K562 (cell line): Measurements from ENCODE around the gene PLEKHH2. TPM values are rescaled to one million over a fixed set of nuclear protein-coding genes. Genes with fewer than 3 reads are reported as not detected.

Source experiments
- CC2D1A ChIP-seq: fragments of 450-650 bp; IDR thresholded peaks from 2 replicates; pipeline ENCODE4 v1.6.1; 2017; ENCODE audit warnings: mild to moderate bottlenecking
- CREBBP ChIP-seq: IDR thresholded peaks from one replicate; pipeline ENCODE4 v1.6.1; 2012; ENCODE audit warnings: low read depth, mild to moderate bottlenecking, control low read depth, inconsistent platforms, low read length
- HIVEP1 ChIP-seq: fragments of 250-450 bp; sonication (Bioruptor Pico); IDR thresholded peaks from 2 replicates; pipeline ENCODE4 v1.4.0; 2020; ENCODE audit warnings: mild to moderate bottlenecking
- MXD1 ChIP-seq: fragments of 250-450 bp; sonication (Bioruptor Pico); IDR thresholded peaks from 2 replicates; pipeline ENCODE4 v1.8.0; 2021; ENCODE audit warnings: borderline replicate concordance, mild to moderate bottlenecking, moderate library complexity; ENCODE audit not compliant: poor library complexity, severe bottlenecking
- NBN ChIP-seq: fragments of 450-650 bp; IDR thresholded peaks from 2 replicates; pipeline ENCODE4 v1.6.1; 2016; ENCODE audit warnings: low read depth, mild to moderate bottlenecking
- RBM25 ChIP-seq: fragments of 200-400 bp; formaldehyde crosslinking; IDR thresholded peaks from 2 replicates; pipeline ENCODE4 v1.6.1; 2018; ENCODE audit warnings: low read length, low read depth, moderate library complexity; ENCODE audit not compliant: severe bottlenecking
- RREB1 ChIP-seq: fragments of 250-450 bp; sonication (Bioruptor Pico); IDR thresholded peaks from 2 replicates; pipeline ENCODE4 v1.4.0; 2020
- SMARCE1 ChIP-seq: fragments of 450-650 bp; IDR thresholded peaks from 2 replicates; pipeline ENCODE4 v1.7.1; 2016; ENCODE audit warnings: mild to moderate bottlenecking
- XRCC3 ChIP-seq: fragments of 450-650 bp; IDR thresholded peaks from 2 replicates; pipeline ENCODE4 v1.6.1; 2017; ENCODE audit warnings: mild to moderate bottlenecking, moderate library complexity
- YBX1 ChIP-seq: fragments of 450-650 bp; IDR thresholded peaks from 2 replicates; pipeline ENCODE4 v1.7.1; 2016; ENCODE audit warnings: mild to moderate bottlenecking
- ZBTB11 ChIP-seq, 3 experiments: fragments of 200-800 bp in 1 of 3; fragments of 250-450 bp in 1 of 3; fragments of 450-650 bp in 1 of 3; sonication (Bioruptor Pico) in 1 of 3; sonication (Bioruptor generic) in 1 of 3; formaldehyde crosslinking in 1 of 3; IDR thresholded peaks; 2 replicates each; pipeline versions ENCODE4 v1.6.1 to v1.8.0; 2016 to 2022; ENCODE audit warnings: mild to moderate bottlenecking in 2 of 3, missing genetic modification characterization in 2 of 3, missing compliant biosample characterization in 1 of 3, moderate library complexity in 1 of 3
- ZNF232 ChIP-seq: sonication (generic); formaldehyde crosslinking; IDR thresholded peaks from 2 replicates; pipeline ENCODE4 v1.8.0; 2022; ENCODE audit warnings: mild to moderate bottlenecking, missing genetic modification reagents
- ZSCAN32 ChIP-seq: fragments of 450-650 bp; formaldehyde crosslinking; IDR thresholded peaks from 2 replicates; pipeline ENCODE4 v1.4.0; 2020; ENCODE audit warnings: mild to moderate bottlenecking, moderate library complexity
- polyA plus RNA-seq, 8 experiments: library from polyadenylated mRNA; depleted of rRNA in 4 of 8; stranded (reverse) in 5 of 8; unstranded in 3 of 8; fragments of >200 nt; fragmentation: Nextera tagmentation in 2 of 8; fragmentation: Illumina TruSeq in 1 of 8; extraction: Ambion mirVana in 2 of 8; extraction: Trizol in 1 of 8; gene quantifications; 2 replicates each; pipeline versions ENCODE4 v1.2.1 to v1.2.3, GENCODE V29; 2011 to 2014; ENCODE audit warnings: inconsistent platforms in 1 of 8, missing spikeins in 1 of 8
- total RNA-seq, 7 experiments: library from RNA; depleted of rRNA in 6 of 7; stranded (reverse); fragments of >200 nt in 6 of 7; fragmentation: Illumina TruSeq in 2 of 7; extraction: Trizol in 2 of 7; gene quantifications; 2 replicates each; pipeline versions ENCODE4 v1.2.1 to v1.2.3, GENCODE V29; 2011 to 2021; ENCODE audit warnings: low replicate concordance in 1 of 7

The PLEKHH2 gene
- total and polyA plus RNA-seq, 9 of the 15 experiments (the other 6 are each of a cell fraction or from before 2014, with no cell fraction given): 0.77 to 13.5 (median 2.7) TPM

GRCh38 chr2:43611987-43612894 lies 24.8 kb upstream of the PLEKHH2 start (continued):
- TF ChIP-seq XRCC3 (no peak), MXD1 (CRISPR knock-in tag) (no peak), NBN (peak; percentile 28; the same call in 1 of the 2 replicates), YBX1 (no peak), SMARCE1 (no peak), RBM25 (no peak), ZNF232 (CRISPR knock-in tag) (no peak), ZSCAN32 (CRISPR knock-in tag) (no peak), CREBBP (no peak), HIVEP1 (CRISPR knock-in tag) (no peak), ZBTB11 (CRISPR knock-in tag; IDR thresholded peaks at IDR 0.05) (no peak), CC2D1A (0 out of 2 replicates have a peak, but pooled peaks have one; percentile 26), RREB1 (CRISPR knock-in tag) (no peak)
